Gastrocnemius medialis (tissue), 4 donors: ENCODE measurements around the gene CALML3. TPM values are rescaled to one million over a fixed set of nuclear protein-coding genes. Genes with fewer than 3 reads are reported as not detected.
A peak's percentile ranks its signal among the peaks of the same experiment; 100 is the strongest.

Source experiments
- ATAC-seq, 2 donors: fragments of 150-250 bp; one replicate each; pipeline ENCODE4 v1.9.1; 2016
- DNase-seq, 2 donors: peaks; one replicate each; pipeline ENCODE4 v3.0.0-alpha.2; 2019
- H3K27ac ChIP-seq, 4 donors: fragments of 200-600 bp; sonication (generic); 1 replicate in 1 of 4; 2 replicates in 3 of 4; pipeline ENCODE4 v1.5.1; 2016 to 2018; ENCODE audit warnings: mild to moderate bottlenecking in 2 of 4, moderate library complexity in 1 of 4
- H3K27me3 ChIP-seq, 3 donors: fragments of 200-600 bp; sonication (generic) in 2 of 3; 1 replicate in 1 of 3; 2 replicates in 2 of 3; pipeline versions ENCODE4 v1.5.1 to v1.6.0; 2016 to 2019; ENCODE audit warnings: mild to moderate bottlenecking in 1 of 3, moderate library complexity in 1 of 3
- H3K36me3 ChIP-seq, 2 donors: fragments of 200-600 bp; sonication (generic) in 1 of 2; one replicate each; pipeline ENCODE4 v1.5.1; 2017 to 2018
- H3K4me1 ChIP-seq, 2 donors: fragments of 200-600 bp; sonication (generic) in 1 of 2; one replicate each; pipeline ENCODE4 v1.5.1; 2016 to 2017; ENCODE audit warnings: mild to moderate bottlenecking in 2 of 2
- H3K4me3 ChIP-seq, 4 donors: fragments of 200-600 bp; sonication (generic) in 3 of 4; 1 replicate in 1 of 4; 2 replicates in 3 of 4; pipeline ENCODE4 v1.5.1; 2016 to 2019; ENCODE audit warnings: mild to moderate bottlenecking in 2 of 4
- H3K9me3 ChIP-seq, 3 donors: fragments of 200-600 bp; sonication (generic) in 2 of 3; 1 replicate in 1 of 3; 2 replicates in 2 of 3; pipeline ENCODE4 v1.5.1; 2016 to 2019
- POLR2A ChIP-seq, 2 donors: fragments of 450-650 bp; IDR thresholded peaks; one replicate each; pipeline ENCODE4 v1.6.1; 2017; ENCODE audit warnings: antibody characterized with exemption in 2 of 2, mild to moderate bottlenecking in 2 of 2, moderate library complexity in 2 of 2
- in situ Hi-C, 4 donors: fragments of 200-750 bp; cut with MboI; loops; one replicate each; pipeline versions ENCODE4 v1.15.0 to v1.8.0; 2017; ENCODE audit warnings: low sequenced_read_pairs in 4 of 4
- intact Hi-C: fragments of 100-400 bp; cut with DNase I; formaldehyde crosslinking; loops from one replicate; pipeline ENCODE4 v1.15.1; 2023; ENCODE audit warnings: low total_unique reads
- total RNA-seq, 4 donors: library from RNA; depleted of rRNA; stranded (reverse); fragments of >200 nt; gene quantifications; one replicate each; pipeline versions ENCODE4 v1.1.0 to v1.2.3, GENCODE V29; 2016
- TF ChIP-seq, protein P1 (sequence below), 5 experiments: fragments of 450-650 bp in 3 of 5; fragments of 200-600 bp in 2 of 5; sonication (generic) in 2 of 5; IDR thresholded peaks in 4 of 5; conservative IDR thresholded peaks in 1 of 5; 1 replicate in 4 of 5; 2 replicates in 1 of 5; pipeline ENCODE4 v1.5.1; 2016 to 2019; ENCODE audit warnings: antibody characterized with exemption in 5 of 5, mild to moderate bottlenecking in 3 of 5, moderate library complexity in 3 of 5

The CALML3 gene
- total RNA-seq, 4 donors from 2014 or later = not detected

DNA sequence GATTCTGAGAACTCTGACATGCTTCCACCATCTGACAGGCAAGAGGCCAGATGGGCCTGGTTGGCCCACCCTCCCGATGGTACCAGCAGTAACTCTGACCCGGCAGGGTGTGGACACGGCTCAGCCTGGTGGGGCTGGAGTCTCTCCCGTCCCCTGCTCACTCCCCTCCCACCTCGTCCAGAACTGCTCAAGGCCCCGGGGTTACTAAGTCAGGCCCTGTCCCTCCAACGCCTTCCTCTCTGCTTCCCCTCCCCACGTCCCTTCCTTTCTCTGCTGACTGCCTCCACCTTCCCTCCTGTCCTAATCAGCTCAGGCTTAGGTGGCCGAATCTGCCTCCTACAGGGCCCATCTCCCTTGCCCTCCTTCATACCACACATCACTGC lies 37.9 kb upstream of the CALML3 start:
- H3K27ac ChIP-seq = no peak overlapping the region
- TF ChIP-seq, protein P1, sequence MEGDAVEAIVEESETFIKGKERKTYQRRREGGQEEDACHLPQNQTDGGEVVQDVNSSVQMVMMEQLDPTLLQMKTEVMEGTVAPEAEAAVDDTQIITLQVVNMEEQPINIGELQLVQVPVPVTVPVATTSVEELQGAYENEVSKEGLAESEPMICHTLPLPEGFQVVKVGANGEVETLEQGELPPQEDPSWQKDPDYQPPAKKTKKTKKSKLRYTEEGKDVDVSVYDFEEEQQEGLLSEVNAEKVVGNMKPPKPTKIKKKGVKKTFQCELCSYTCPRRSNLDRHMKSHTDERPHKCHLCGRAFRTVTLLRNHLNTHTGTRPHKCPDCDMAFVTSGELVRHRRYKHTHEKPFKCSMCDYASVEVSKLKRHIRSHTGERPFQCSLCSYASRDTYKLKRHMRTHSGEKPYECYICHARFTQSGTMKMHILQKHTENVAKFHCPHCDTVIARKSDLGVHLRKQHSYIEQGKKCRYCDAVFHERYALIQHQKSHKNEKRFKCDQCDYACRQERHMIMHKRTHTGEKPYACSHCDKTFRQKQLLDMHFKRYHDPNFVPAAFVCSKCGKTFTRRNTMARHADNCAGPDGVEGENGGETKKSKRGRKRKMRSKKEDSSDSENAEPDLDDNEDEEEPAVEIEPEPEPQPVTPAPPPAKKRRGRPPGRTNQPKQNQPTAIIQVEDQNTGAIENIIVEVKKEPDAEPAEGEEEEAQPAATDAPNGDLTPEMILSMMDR (IDR thresholded peaks at IDR 0.05 in 4 of 5, conservative IDR thresholded peaks at IDR 0.05 in 1 of 5) = no peak
- TF ChIP-seq POLR2A (IDR thresholded peaks at IDR 0.05) = no peak
- in situ Hi-C loops (no loop called here), intact Hi-C loops (no loop called here)
- DNase-seq (no peak), ATAC-seq (no peak)
- H3K4me3 ChIP-seq = no peak overlapping the region
- H3K9me3 ChIP-seq = no peaks in the 10 kb centered on the region
- H3K36me3 ChIP-seq = no peaks in the 10 kb centered on the region
- no peaks in the 10 kb centered on the region for H3K4me1 ChIP-seq
- H3K27me3 ChIP-seq = no peaks in the 10 kb centered on the region

GRCh38 chr10:5488272-5489161 lies 36.2 kb upstream of the CALML3 start:
- Histone ChIP-seq H3K36me3 (no peaks in the 10 kb centered on the region), H3K4me3 (no peak overlapping the region), H3K4me1 (no peaks in the 10 kb centered on the region), H3K27ac (no peak overlapping the region), H3K9me3 (no peaks in the 10 kb centered on the region), H3K27me3 (no peaks in the 10 kb centered on the region)
- TF ChIP-seq, protein P1 (IDR thresholded peaks at IDR 0.05 in 4 of 5, conservative IDR thresholded peaks at IDR 0.05 in 1 of 5) = no peak
- no peak for TF ChIP-seq POLR2A (IDR thresholded peaks at IDR 0.05)
- DNase-seq (no peak), ATAC-seq (peak in 1 of 2 donors; percentile 39)
- in situ Hi-C loops = no loop called here
- intact Hi-C loops = no loop called here

DNA sequence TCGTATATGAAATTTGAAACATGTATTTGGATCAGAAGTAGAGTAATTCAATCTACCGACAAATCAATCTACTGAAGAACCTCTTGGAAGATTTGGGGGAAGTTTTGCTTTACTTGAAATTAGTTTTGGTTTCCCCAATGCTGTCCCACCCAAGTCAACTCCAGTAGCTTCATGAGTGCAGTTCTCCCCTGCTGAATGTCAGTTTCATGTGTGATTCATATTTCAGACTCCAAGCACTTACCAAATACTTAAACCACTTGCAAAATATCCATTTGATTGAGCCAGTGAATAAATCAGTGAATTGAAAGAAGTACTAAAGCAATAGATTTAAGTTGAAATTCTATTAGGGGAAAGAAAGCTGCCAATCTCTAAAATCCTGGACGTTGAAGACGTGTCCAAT lies 34.7 kb upstream of the CALML3 start:
- no peak for DNase-seq

GRCh38 chr10:5490698-5491464 lies 33.9 kb upstream of the CALML3 start:
- H3K27me3 ChIP-seq = no peaks in the 10 kb centered on the region
- no peak overlapping the region for H3K4me3 ChIP-seq
- in situ Hi-C loops (no loop called here), intact Hi-C loops (no loop called here)
- H3K9me3 ChIP-seq = no peaks in the 10 kb centered on the region
- no peak overlapping the region for H3K27ac ChIP-seq
- DNase-seq = no peak
- H3K36me3 ChIP-seq = no peaks in the 10 kb centered on the region
- H3K4me1 ChIP-seq = no peaks in the 10 kb centered on the region
- ATAC-seq = no peak
- no peak for TF ChIP-seq POLR2A (IDR thresholded peaks at IDR 0.05)
- TF ChIP-seq, protein P1 (IDR thresholded peaks at IDR 0.05 in 4 of 5, conservative IDR thresholded peaks at IDR 0.05 in 1 of 5) = no peak

More for the DNA sequence above, 34.7 kb upstream of the CALML3 start:
- intact Hi-C loops (no loop called here), in situ Hi-C loops (no loop called here)
- Histone ChIP-seq H3K27me3 (no peaks in the 10 kb centered on the region), H3K9me3 (no peaks in the 10 kb centered on the region), H3K4me1 (no peaks in the 10 kb centered on the region), H3K36me3 (no peaks in the 10 kb centered on the region), H3K27ac (no peak overlapping the region), H3K4me3 (no peak overlapping the region)
- no peak for ATAC-seq
- TF ChIP-seq POLR2A (IDR thresholded peaks at IDR 0.05) = no peak
- TF ChIP-seq, protein P1 (IDR thresholded peaks at IDR 0.05 in 4 of 5, conservative IDR thresholded peaks at IDR 0.05 in 1 of 5) = no peak
